Ishikawa (cell line): Measurements from ENCODE around the gene CAMK4.

Experiments used
- EP300 ChIP-seq: IDR thresholded peaks from 2 replicates; pipeline ENCODE4 v1.6.1; 2012; ENCODE audit warnings: borderline replicate concordance
- NFIC ChIP-seq: IDR thresholded peaks from 2 replicates; pipeline ENCODE4 v1.6.1; 2012
- REST ChIP-seq: IDR thresholded peaks from 2 replicates; pipeline ENCODE4 v1.6.1; 2012; ENCODE audit warnings: low read depth, mild to moderate bottlenecking
- TAF1 ChIP-seq: IDR thresholded peaks from 2 replicates; pipeline ENCODE4 v1.6.1; 2012; ENCODE audit warnings: low read depth, mild to moderate bottlenecking
- YY1 ChIP-seq: IDR thresholded peaks from 2 replicates; pipeline ENCODE4 v1.6.1; 2012; ENCODE audit warnings: low read depth

- TF ChIP-seq TAF1 = no peak
- no peak for TF ChIP-seq EP300
- TF ChIP-seq NFIC = no peak
- no peak for TF ChIP-seq REST
- no peak for TF ChIP-seq YY1
These were observed 5.1 kb downstream of the CAMK4 start for GRCh38 chr5:111229221-111229835.
